Mucosa of stomach (tissue), 1 donor: ENCODE measurements around the gene CLK3.
"Not testable (repeated sequence)": the region's sequence is repeated elsewhere in the genome, so short reads cannot be mapped to it uniquely, and the experiment has no call there.

Experiments
- H3K27me3 ChIP-seq: one replicate; pipeline ENCODE4 v1.7.0; 2013; ENCODE audit warnings: mild to moderate bottlenecking, low read length; ENCODE audit not compliant: control insufficient read depth, insufficient read depth
- H3K36me3 ChIP-seq: one replicate; pipeline ENCODE4 v1.7.0; 2013; ENCODE audit warnings: low read length; ENCODE audit not compliant: control insufficient read depth, insufficient read depth
- H3K4me1 ChIP-seq: one replicate; pipeline ENCODE4 v1.7.0; 2013; ENCODE audit warnings: mild to moderate bottlenecking, low read length; ENCODE audit not compliant: control insufficient read depth, insufficient read depth
- H3K4me3 ChIP-seq: one replicate; pipeline ENCODE4 v1.7.0; 2013; ENCODE audit warnings: low read length
- H3K9ac ChIP-seq: one replicate; pipeline ENCODE4 v1.7.0; 2013; ENCODE audit warnings: mild to moderate bottlenecking, low read length, moderate library complexity
- H3K9me3 ChIP-seq: one replicate; pipeline ENCODE4 v1.7.0; 2013; ENCODE audit warnings: mild to moderate bottlenecking, low read length, moderate library complexity; ENCODE audit not compliant: control insufficient read depth
- donor health status: Pancreatic carcinoma.

Gene CLK3

GRCh38 chr15:74657846-74658245, 42.2 kb downstream of the CLK3 start:
- H3K27me3 ChIP-seq = no peaks in the 10 kb centered on the region
- H3K4me3 ChIP-seq = no peak overlapping the region
- no peak overlapping the region for H3K9ac ChIP-seq
- H3K9me3 ChIP-seq = no peaks in the 10 kb centered on the region
- no peaks in the 10 kb centered on the region for H3K36me3 ChIP-seq
- H3K4me1 ChIP-seq = peaks cover 20% of the 10 kb centered on the region

- H3K9me3 ChIP-seq, H3K36me3 ChIP-seq, H3K4me3 ChIP-seq, H3K9ac ChIP-seq, H3K27me3 ChIP-seq: not testable (repeated sequence)
- peaks cover 10% of the 10 kb centered on the region for H3K4me1 ChIP-seq
Measured at GRCh38 chr15:74661280-74661679, 45.6 kb downstream of the CLK3 start.

- H3K4me1 ChIP-seq = peaks cover 10% of the 10 kb centered on the region
- H3K36me3 ChIP-seq = no peaks in the 10 kb centered on the region
- no peaks in the 10 kb centered on the region for H3K9me3 ChIP-seq
- H3K9ac ChIP-seq = no peak overlapping the region
- no peaks in the 10 kb centered on the region for H3K27me3 ChIP-seq
- H3K4me3 ChIP-seq = no peak overlapping the region
Measured at GRCh38 chr15:74662064-74662860, 46.6 kb downstream of the CLK3 start.

GRCh38 chr15:74663303-74664027, 47.8 kb downstream of the CLK3 start:
- Histone ChIP-seq H3K9ac (no peak overlapping the region), H3K36me3 (no peaks in the 10 kb centered on the region), H3K27me3 (no peaks in the 10 kb centered on the region), H3K4me1 (peaks cover 10% of the 10 kb centered on the region), H3K9me3 (no peaks in the 10 kb centered on the region), H3K4me3 (no peak overlapping the region)

- Histone ChIP-seq H3K27me3 (no peaks in the 10 kb centered on the region), H3K4me3 (no peak overlapping the region), H3K36me3 (no peaks in the 10 kb centered on the region), H3K9ac (no peak overlapping the region), H3K9me3 (no peaks in the 10 kb centered on the region), H3K4me1 (peaks cover 10% of the 10 kb centered on the region)
Measured at GRCh38 chr15:74664028-74664616, 48.5 kb downstream of the CLK3 start.

- no peak overlapping the region for H3K4me3 ChIP-seq
- no peaks in the 10 kb centered on the region for H3K9me3 ChIP-seq
- no peaks in the 10 kb centered on the region for H3K27me3 ChIP-seq
- H3K4me1 ChIP-seq = peaks cover 10% of the 10 kb centered on the region
- H3K9ac ChIP-seq = no peak overlapping the region
- H3K36me3 ChIP-seq = no peaks in the 10 kb centered on the region
Measured at GRCh38 chr15:74664670-74665069, 49.0 kb downstream of the CLK3 start.

GRCh38 chr15:74667975-74668374, 52.3 kb downstream of the CLK3 start:
- peaks cover 10% of the 10 kb centered on the region for H3K4me1 ChIP-seq
- no peak overlapping the region for H3K4me3 ChIP-seq
- H3K36me3 ChIP-seq = peaks cover 4% of the 10 kb centered on the region
- no peaks in the 10 kb centered on the region for H3K27me3 ChIP-seq
- H3K9ac ChIP-seq = no peak overlapping the region
- no peaks in the 10 kb centered on the region for H3K9me3 ChIP-seq

- Histone ChIP-seq H3K9ac (no peak overlapping the region), H3K27me3 (no peaks in the 10 kb centered on the region)
Measured at GRCh38 chr15:74669627-74670026, 54.0 kb downstream of the CLK3 start.

GRCh38 chr15:74674161-74674560, 58.5 kb downstream of the CLK3 start:
- no peak overlapping the region for H3K4me3 ChIP-seq
- H3K27me3 ChIP-seq = no peaks in the 10 kb centered on the region
- no peaks in the 10 kb centered on the region for H3K9me3 ChIP-seq
- no peak overlapping the region for H3K9ac ChIP-seq
- H3K4me1 ChIP-seq = no peaks in the 10 kb centered on the region
- peaks cover 13% of the 10 kb centered on the region for H3K36me3 ChIP-seq

More at GRCh38 chr15:74669627-74670026, 54.0 kb downstream of the CLK3 start:
- Histone ChIP-seq H3K36me3 (peaks cover 10% of the 10 kb centered on the region), H3K4me1 (peaks cover 3% of the 10 kb centered on the region), H3K4me3 (no peak overlapping the region), H3K9me3 (no peaks in the 10 kb centered on the region)

GRCh38 chr15:74676801-74677200, 61.2 kb downstream of the CLK3 start:
- H3K9me3 ChIP-seq = no peaks in the 10 kb centered on the region
- no peak overlapping the region for H3K9ac ChIP-seq
- no peaks in the 10 kb centered on the region for H3K27me3 ChIP-seq
- H3K4me1 ChIP-seq = no peaks in the 10 kb centered on the region
- peaks cover 9% of the 10 kb centered on the region for H3K36me3 ChIP-seq
- H3K4me3 ChIP-seq = no peak overlapping the region
